OCI-LY7 (cell line): ENCODE data around the gene ALLC.

Source experiments
- EZH2phosphoT487 ChIP-seq: fragments of 200-600 bp; sonication (generic); IDR thresholded peaks from 2 replicates; pipeline ENCODE4 v1.6.1; 2018; ENCODE audit warnings: low read depth, borderline replicate concordance, mild to moderate bottlenecking, mixed run types, antibody characterized with exemption, low read length, moderate library complexity, mixed read lengths
- TF ChIP-seq, protein P1 (sequence below): fragments of 200-600 bp; sonication (generic); conservative IDR thresholded peaks from 2 replicates; pipeline ENCODE4 v1.5.1; 2014; ENCODE audit warnings: mild to moderate bottlenecking, antibody characterized with exemption, low read length, moderate library complexity, mixed read lengths

DNA sequence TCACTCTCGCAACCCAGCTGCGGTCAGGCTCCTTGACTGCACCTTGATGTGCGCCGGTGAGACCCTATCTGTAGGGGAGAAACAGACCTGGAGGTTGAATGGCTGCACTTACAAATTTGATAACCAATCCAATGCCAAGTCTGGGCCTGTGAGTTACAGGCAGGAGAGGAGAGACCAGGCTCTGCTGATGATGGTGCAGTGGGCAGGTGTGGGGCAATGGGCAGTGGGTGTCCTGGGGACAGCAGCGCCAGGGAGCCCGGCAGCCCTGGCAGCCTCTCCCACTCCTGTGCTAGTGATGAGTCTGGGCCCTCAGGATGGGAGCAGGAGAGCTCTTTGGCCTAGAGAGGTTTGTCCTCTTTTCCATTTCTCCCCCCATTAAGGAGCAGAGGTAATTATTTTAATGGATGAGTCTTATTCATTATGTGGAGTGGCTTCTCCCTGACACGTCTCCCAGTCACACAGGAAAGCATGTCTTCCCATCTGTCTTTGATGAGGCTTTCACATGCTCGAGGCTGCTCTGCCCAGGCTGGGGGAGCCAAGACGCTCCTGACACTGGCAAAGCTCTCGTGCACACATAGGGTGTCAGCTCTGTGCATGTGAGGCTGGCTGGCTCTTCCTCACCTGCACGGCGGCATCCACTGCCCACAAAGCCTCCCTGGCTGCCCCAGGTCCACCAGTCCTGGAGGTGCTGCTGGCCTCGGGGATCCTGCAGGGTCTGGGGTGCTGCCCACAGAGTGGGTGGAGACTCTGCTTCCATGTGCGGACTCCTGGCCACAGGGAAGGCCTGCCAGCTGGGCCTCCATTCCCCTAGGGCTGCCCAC is 10.0 kb upstream of the ALLC start:
- TF ChIP-seq, protein P1, sequence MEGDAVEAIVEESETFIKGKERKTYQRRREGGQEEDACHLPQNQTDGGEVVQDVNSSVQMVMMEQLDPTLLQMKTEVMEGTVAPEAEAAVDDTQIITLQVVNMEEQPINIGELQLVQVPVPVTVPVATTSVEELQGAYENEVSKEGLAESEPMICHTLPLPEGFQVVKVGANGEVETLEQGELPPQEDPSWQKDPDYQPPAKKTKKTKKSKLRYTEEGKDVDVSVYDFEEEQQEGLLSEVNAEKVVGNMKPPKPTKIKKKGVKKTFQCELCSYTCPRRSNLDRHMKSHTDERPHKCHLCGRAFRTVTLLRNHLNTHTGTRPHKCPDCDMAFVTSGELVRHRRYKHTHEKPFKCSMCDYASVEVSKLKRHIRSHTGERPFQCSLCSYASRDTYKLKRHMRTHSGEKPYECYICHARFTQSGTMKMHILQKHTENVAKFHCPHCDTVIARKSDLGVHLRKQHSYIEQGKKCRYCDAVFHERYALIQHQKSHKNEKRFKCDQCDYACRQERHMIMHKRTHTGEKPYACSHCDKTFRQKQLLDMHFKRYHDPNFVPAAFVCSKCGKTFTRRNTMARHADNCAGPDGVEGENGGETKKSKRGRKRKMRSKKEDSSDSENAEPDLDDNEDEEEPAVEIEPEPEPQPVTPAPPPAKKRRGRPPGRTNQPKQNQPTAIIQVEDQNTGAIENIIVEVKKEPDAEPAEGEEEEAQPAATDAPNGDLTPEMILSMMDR = no peak
- TF ChIP-seq EZH2phosphoT487 = no peak
